HepG2 (cell line): ENCODE measurements around the gene ELL. TPM values are rescaled to one million over a fixed set of nuclear protein-coding genes. Genes with fewer than 3 reads are reported as not detected.

Experiments used
- ATAD3A ChIP-seq: sonication (generic); formaldehyde crosslinking; IDR thresholded peaks from 2 replicates; pipeline ENCODE4 v1.4.0; 2020; ENCODE audit warnings: missing genetic modification reagents
- HDAC6 ChIP-seq: fragments of 200-600 bp; sonication (generic); IDR thresholded peaks from 2 replicates; pipeline ENCODE4 v1.7.0; 2017; ENCODE audit warnings: mild to moderate bottlenecking, antibody characterized with exemption, low read length, low read depth
- HOXA9 ChIP-seq: sonication (generic); formaldehyde crosslinking; IDR thresholded peaks from 2 replicates; pipeline ENCODE4 v1.8.1; 2022; ENCODE audit warnings: missing genetic modification reagents, mild to moderate bottlenecking, moderate library complexity, borderline replicate concordance
- MTA1 ChIP-seq: sonication (generic); formaldehyde crosslinking; IDR thresholded peaks from 2 replicates; pipeline ENCODE4 v1.4.0; 2020; ENCODE audit warnings: missing genetic modification reagents, mild to moderate bottlenecking, borderline replicate concordance
- ZNF451 ChIP-seq: sonication (generic); formaldehyde crosslinking; IDR thresholded peaks from 2 replicates; pipeline ENCODE4 v1.5.0; 2020; ENCODE audit warnings: mild to moderate bottlenecking, missing genetic modification reagents
- ZNF556 ChIP-seq: sonication (generic); formaldehyde crosslinking; IDR thresholded peaks from 2 replicates; pipeline ENCODE4 v1.4.0; 2020; ENCODE audit warnings: mild to moderate bottlenecking, missing genetic modification reagents, borderline replicate concordance
- ZNF749 ChIP-seq: sonication (generic); formaldehyde crosslinking; IDR thresholded peaks from 2 replicates; pipeline ENCODE4 v1.8.0; 2022; ENCODE audit warnings: mild to moderate bottlenecking, missing genetic modification reagents, moderate library complexity, borderline replicate concordance
- polyA plus RNA-seq, 8 experiments: library from polyadenylated mRNA; depleted of rRNA in 3 of 8; stranded (reverse) in 7 of 8; unstranded in 1 of 8; fragments of >200 nt; fragmentation: Illumina TruSeq in 4 of 8; extraction: Trizol in 4 of 8; gene quantifications; 2 replicates each; pipeline versions ENCODE4 v1.2.1 to v1.2.3, GENCODE V29; 2011 to 2016; ENCODE audit warnings: low read depth in 4 of 8, missing spikeins in 1 of 8, mixed read lengths in 1 of 8; ENCODE audit not compliant: insufficient read depth in 1 of 8
- total RNA-seq, 5 experiments: library from RNA; depleted of rRNA; stranded (reverse); fragments of >200 nt; fragmentation: Illumina TruSeq; extraction: Trizol; gene quantifications; 2 replicates each; pipeline ENCODE4 v1.2.3, GENCODE V29; 2016; ENCODE audit warnings: low read depth in 1 of 5
- TF ChIP-seq, protein P1 (sequence below): sonication (generic); formaldehyde crosslinking; IDR thresholded peaks from 2 replicates; pipeline ENCODE4 v1.5.1; 2020; ENCODE audit warnings: mild to moderate bottlenecking, moderate library complexity, missing genetic modification reagents
- TF ChIP-seq, protein P2 (sequence below): sonication (generic); formaldehyde crosslinking; IDR thresholded peaks from 2 replicates; pipeline ENCODE4 v1.4.0; 2020; ENCODE audit warnings: missing genetic modification reagents, borderline replicate concordance
- TF ChIP-seq, protein P3 (sequence below): sonication (generic); formaldehyde crosslinking; IDR thresholded peaks from 2 replicates; pipeline ENCODE4 v1.8.0; 2022; ENCODE audit warnings: missing genetic modification reagents, mild to moderate bottlenecking, moderate library complexity, borderline replicate concordance
- TF ChIP-seq, protein P4 (sequence below): sonication (generic); formaldehyde crosslinking; IDR thresholded peaks from 2 replicates; pipeline ENCODE4 v1.4.0; 2020; ENCODE audit warnings: missing genetic modification reagents
- TF ChIP-seq, protein P5 (sequence below): sonication (generic); formaldehyde crosslinking; IDR thresholded peaks from 2 replicates; pipeline ENCODE4 v1.9.0; 2022; ENCODE audit warnings: missing genetic modification reagents, mild to moderate bottlenecking, borderline replicate concordance
- TF ChIP-seq, protein P6 (sequence below): sonication (generic); formaldehyde crosslinking; IDR thresholded peaks from 2 replicates; pipeline ENCODE4 v1.4.0; 2020; ENCODE audit warnings: mild to moderate bottlenecking, missing genetic modification reagents

ELL gene
- total and polyA plus RNA-seq, 2 of the 13 experiments (the other 11 are each of a cell fraction or from before 2014, with no cell fraction given): 3.7 to 5.4 TPM

DNA sequence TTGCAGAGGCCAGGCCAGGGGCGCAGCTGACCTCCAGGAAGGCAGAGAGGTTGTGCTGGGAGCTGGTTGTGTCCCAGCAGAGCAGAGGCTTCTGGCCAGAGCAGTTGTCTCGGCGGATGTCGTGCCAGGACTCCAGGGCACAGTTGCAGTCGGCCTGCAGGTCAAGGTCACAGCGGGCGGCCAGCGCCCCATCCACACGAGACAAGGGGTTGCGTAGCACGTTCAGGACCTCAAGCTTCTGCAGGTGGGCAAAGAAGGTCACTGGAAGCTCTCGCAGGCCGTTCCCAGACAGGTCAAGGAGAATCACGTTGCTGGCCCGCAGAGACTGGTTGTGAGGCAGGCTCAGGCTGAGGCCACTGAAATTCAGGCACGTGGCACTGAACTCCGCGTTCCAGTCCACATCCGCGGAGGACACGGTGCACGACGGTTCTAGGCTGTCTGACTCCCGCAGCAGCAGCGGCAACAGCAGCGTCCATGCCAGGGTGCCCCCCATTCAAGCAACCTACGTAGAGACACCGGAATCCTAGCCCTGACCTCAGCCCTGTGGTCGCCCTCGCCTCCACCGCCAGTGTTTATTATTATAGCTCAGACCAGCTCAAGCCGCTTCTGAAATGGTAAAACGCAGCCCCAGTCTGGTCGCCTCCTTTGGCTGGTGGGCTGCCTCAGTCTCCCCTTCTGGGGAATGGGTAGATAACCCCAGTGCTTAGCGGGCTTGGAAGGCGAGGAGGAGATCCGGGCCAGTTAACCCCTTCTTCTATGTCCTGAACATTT lies 125.2 kb downstream of the ELL start (continued):
- 0 out of 2 replicates have a peak, but pooled peaks have one; percentile 24 for TF ChIP-seq HOXA9
- peak; percentile 58; the same call in 1 of the 2 replicates for TF ChIP-seq ZNF451
- TF ChIP-seq, protein P1, sequence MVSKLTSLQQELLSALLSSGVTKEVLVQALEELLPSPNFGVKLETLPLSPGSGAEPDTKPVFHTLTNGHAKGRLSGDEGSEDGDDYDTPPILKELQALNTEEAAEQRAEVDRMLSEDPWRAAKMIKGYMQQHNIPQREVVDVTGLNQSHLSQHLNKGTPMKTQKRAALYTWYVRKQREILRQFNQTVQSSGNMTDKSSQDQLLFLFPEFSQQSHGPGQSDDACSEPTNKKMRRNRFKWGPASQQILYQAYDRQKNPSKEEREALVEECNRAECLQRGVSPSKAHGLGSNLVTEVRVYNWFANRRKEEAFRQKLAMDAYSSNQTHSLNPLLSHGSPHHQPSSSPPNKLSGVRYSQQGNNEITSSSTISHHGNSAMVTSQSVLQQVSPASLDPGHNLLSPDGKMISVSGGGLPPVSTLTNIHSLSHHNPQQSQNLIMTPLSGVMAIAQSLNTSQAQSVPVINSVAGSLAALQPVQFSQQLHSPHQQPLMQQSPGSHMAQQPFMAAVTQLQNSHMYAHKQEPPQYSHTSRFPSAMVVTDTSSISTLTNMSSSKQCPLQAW (CRISPR knock-in tag): peak; percentile 25; the same call in 1 of the 2 replicates
- TF ChIP-seq HDAC6: no peak
- TF ChIP-seq, protein P2, sequence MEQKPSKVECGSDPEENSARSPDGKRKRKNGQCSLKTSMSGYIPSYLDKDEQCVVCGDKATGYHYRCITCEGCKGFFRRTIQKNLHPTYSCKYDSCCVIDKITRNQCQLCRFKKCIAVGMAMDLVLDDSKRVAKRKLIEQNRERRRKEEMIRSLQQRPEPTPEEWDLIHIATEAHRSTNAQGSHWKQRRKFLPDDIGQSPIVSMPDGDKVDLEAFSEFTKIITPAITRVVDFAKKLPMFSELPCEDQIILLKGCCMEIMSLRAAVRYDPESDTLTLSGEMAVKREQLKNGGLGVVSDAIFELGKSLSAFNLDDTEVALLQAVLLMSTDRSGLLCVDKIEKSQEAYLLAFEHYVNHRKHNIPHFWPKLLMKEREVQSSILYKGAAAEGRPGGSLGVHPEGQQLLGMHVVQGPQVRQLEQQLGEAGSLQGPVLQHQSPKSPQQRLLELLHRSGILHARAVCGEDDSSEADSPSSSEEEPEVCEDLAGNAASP (CRISPR knock-in tag): peak; percentile 58; the same call in 1 of the 2 replicates
- no peak for TF ChIP-seq ZNF749
- TF ChIP-seq, protein P3, sequence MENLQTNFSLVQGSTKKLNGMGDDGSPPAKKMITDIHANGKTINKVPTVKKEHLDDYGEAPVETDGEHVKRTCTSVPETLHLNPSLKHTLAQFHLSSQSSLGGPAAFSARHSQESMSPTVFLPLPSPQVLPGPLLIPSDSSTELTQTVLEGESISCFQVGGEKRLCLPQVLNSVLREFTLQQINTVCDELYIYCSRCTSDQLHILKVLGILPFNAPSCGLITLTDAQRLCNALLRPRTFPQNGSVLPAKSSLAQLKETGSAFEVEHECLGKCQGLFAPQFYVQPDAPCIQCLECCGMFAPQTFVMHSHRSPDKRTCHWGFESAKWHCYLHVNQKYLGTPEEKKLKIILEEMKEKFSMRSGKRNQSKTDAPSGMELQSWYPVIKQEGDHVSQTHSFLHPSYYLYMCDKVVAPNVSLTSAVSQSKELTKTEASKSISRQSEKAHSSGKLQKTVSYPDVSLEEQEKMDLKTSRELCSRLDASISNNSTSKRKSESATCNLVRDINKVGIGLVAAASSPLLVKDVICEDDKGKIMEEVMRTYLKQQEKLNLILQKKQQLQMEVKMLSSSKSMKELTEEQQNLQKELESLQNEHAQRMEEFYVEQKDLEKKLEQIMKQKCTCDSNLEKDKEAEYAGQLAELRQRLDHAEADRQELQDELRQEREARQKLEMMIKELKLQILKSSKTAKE (CRISPR knock-in tag): 0 out of 2 replicates have a peak, but pooled peaks have one; percentile 33
- peak; percentile 48; the same call in 1 of the 2 replicates for TF ChIP-seq ZNF556
- TF ChIP-seq ATAD3A (CRISPR knock-in tag): no peak
- peak; percentile 76; the same call in 1 of the 2 replicates for TF ChIP-seq MTA1
- TF ChIP-seq, protein P4, sequence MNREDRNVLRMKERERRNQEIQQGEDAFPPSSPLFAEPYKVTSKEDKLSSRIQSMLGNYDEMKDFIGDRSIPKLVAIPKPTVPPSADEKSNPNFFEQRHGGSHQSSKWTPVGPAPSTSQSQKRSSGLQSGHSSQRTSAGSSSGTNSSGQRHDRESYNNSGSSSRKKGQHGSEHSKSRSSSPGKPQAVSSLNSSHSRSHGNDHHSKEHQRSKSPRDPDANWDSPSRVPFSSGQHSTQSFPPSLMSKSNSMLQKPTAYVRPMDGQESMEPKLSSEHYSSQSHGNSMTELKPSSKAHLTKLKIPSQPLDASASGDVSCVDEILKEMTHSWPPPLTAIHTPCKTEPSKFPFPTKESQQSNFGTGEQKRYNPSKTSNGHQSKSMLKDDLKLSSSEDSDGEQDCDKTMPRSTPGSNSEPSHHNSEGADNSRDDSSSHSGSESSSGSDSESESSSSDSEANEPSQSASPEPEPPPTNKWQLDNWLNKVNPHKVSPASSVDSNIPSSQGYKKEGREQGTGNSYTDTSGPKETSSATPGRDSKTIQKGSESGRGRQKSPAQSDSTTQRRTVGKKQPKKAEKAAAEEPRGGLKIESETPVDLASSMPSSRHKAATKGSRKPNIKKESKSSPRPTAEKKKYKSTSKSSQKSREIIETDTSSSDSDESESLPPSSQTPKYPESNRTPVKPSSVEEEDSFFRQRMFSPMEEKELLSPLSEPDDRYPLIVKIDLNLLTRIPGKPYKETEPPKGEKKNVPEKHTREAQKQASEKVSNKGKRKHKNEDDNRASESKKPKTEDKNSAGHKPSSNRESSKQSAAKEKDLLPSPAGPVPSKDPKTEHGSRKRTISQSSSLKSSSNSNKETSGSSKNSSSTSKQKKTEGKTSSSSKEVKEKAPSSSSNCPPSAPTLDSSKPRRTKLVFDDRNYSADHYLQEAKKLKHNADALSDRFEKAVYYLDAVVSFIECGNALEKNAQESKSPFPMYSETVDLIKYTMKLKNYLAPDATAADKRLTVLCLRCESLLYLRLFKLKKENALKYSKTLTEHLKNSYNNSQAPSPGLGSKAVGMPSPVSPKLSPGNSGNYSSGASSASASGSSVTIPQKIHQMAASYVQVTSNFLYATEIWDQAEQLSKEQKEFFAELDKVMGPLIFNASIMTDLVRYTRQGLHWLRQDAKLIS: no peak
- TF ChIP-seq, protein P5, sequence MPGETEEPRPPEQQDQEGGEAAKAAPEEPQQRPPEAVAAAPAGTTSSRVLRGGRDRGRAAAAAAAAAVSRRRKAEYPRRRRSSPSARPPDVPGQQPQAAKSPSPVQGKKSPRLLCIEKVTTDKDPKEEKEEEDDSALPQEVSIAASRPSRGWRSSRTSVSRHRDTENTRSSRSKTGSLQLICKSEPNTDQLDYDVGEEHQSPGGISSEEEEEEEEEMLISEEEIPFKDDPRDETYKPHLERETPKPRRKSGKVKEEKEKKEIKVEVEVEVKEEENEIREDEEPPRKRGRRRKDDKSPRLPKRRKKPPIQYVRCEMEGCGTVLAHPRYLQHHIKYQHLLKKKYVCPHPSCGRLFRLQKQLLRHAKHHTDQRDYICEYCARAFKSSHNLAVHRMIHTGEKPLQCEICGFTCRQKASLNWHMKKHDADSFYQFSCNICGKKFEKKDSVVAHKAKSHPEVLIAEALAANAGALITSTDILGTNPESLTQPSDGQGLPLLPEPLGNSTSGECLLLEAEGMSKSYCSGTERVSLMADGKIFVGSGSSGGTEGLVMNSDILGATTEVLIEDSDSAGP (CRISPR knock-in tag): peak; percentile 67
- TF ChIP-seq, protein P6, sequence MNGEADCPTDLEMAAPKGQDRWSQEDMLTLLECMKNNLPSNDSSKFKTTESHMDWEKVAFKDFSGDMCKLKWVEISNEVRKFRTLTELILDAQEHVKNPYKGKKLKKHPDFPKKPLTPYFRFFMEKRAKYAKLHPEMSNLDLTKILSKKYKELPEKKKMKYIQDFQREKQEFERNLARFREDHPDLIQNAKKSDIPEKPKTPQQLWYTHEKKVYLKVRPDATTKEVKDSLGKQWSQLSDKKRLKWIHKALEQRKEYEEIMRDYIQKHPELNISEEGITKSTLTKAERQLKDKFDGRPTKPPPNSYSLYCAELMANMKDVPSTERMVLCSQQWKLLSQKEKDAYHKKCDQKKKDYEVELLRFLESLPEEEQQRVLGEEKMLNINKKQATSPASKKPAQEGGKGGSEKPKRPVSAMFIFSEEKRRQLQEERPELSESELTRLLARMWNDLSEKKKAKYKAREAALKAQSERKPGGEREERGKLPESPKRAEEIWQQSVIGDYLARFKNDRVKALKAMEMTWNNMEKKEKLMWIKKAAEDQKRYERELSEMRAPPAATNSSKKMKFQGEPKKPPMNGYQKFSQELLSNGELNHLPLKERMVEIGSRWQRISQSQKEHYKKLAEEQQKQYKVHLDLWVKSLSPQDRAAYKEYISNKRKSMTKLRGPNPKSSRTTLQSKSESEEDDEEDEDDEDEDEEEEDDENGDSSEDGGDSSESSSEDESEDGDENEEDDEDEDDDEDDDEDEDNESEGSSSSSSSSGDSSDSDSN (CRISPR knock-in tag): peak; percentile 54
